ENCODE measurements around the gene PCDHGA7.
A peak's percentile ranks its signal among the peaks of the same experiment; 100 is the strongest.

The PCDHGA7 gene

GRCh38 chr5:141362719-141363118 lies 19.8 kb upstream of the PCDHGA7 start:
- H3K9ac ChIP-seq (ENCODE audit: insufficient read length): no peak overlapping the region
- H3K27ac ChIP-seq: no peak overlapping the region
- H3K9me3 ChIP-seq (ENCODE audit: low read depth, low read length): peaks cover 5% of the 10 kb centered on the region; the same call in 1 of the 2 replicates
- no peak for DNase-seq (ENCODE audit: low read depth, low spot score)
- TF ChIP-seq EZH2 (IDR thresholded peaks at IDR 0.05) (no peak), POLR2AphosphoS5 (IDR thresholded peaks at IDR 0.05; ENCODE audit: borderline replicate concordance, low read depth, low read length) (no peak), FOXP2 (optimal IDR thresholded peaks at IDR 0.05; ENCODE audit: control extremely low read depth, extremely low read length, insufficient read depth) (no peak)
- H3K4me3 ChIP-seq: 0 out of 2 replicates have a peak overlapping the region, but pooled peaks have one; percentile 7
- H3K36me3 ChIP-seq (ENCODE audit: insufficient read depth, low read length): no peaks in the 10 kb centered on the region

- H3K9me3 ChIP-seq (ENCODE audit: low read depth, low read length): peaks cover 5% of the 10 kb centered on the region; the same call in 1 of the 2 replicates
- no peak within 1 kb of the TSS for H3K9ac ChIP-seq (ENCODE audit: insufficient read length)
- no peaks in the 10 kb centered on the region for H3K36me3 ChIP-seq (ENCODE audit: insufficient read depth, low read length)
- DNase-seq (ENCODE audit: low read depth, low spot score): no peak
- H3K4me3 ChIP-seq: no peak within 1 kb of the TSS
- TF ChIP-seq POLR2AphosphoS5 (IDR thresholded peaks at IDR 0.05; ENCODE audit: borderline replicate concordance, low read depth, low read length) (no peak), FOXP2 (optimal IDR thresholded peaks at IDR 0.05; ENCODE audit: control extremely low read depth, extremely low read length, insufficient read depth) (no peak), EZH2 (IDR thresholded peaks at IDR 0.05) (no peak)
- H3K27ac ChIP-seq: no peak within 1 kb of the TSS
These were observed 18.4 kb upstream of the PCDHGA7 start, which contains the start of gene PCDHGA5 for GRCh38 chr5:141363952-141364660. PCDHGA5 (plus strand) TSS chr5:141364162; CDS start chr5:141364331, 169 bp downstream.

GRCh38 chr5:141366016-141366896 lies 16.3 kb upstream of the PCDHGA7 start:
- H3K36me3 ChIP-seq (ENCODE audit: insufficient read depth, low read length): no peaks in the 10 kb centered on the region
- H3K9ac ChIP-seq (ENCODE audit: insufficient read length): no peak overlapping the region
- H3K9me3 ChIP-seq (ENCODE audit: low read depth, low read length): peaks cover 5% of the 10 kb centered on the region; the same call in 1 of the 2 replicates

GRCh38 chr5:141369994-141370848 lies 12.3 kb upstream of the PCDHGA7 start, which contains the start of gene PCDHGB3:
PCDHGB3 (plus strand) TSS chr5:141370242; CDS start chr5:141370395, 153 bp downstream.
- no peak within 1 kb of the TSS for H3K9ac ChIP-seq (ENCODE audit: insufficient read length)
- H3K9me3 ChIP-seq (ENCODE audit: low read depth, low read length): no peaks in the 10 kb centered on the region
- no peak for TF ChIP-seq POLR2AphosphoS5 (IDR thresholded peaks at IDR 0.05; ENCODE audit: borderline replicate concordance, low read depth, low read length)
- no peak for TF ChIP-seq EZH2 (IDR thresholded peaks at IDR 0.05)
- no peak for TF ChIP-seq FOXP2 (optimal IDR thresholded peaks at IDR 0.05; ENCODE audit: control extremely low read depth, extremely low read length, insufficient read depth)
- no peaks in the 10 kb centered on the region for H3K36me3 ChIP-seq (ENCODE audit: insufficient read depth, low read length)
- no peak within 1 kb of the TSS for H3K27ac ChIP-seq
- no peak for DNase-seq (ENCODE audit: low read depth, low spot score)
- no peak within 1 kb of the TSS for H3K4me3 ChIP-seq

More at GRCh38 chr5:141366016-141366896, 16.3 kb upstream of the PCDHGA7 start:
- DNase-seq (ENCODE audit: low read depth, low spot score): no peak
- TF ChIP-seq POLR2AphosphoS5 (IDR thresholded peaks at IDR 0.05; ENCODE audit: borderline replicate concordance, low read depth, low read length): no peak
- no peak for TF ChIP-seq EZH2 (IDR thresholded peaks at IDR 0.05)
- TF ChIP-seq FOXP2 (optimal IDR thresholded peaks at IDR 0.05; ENCODE audit: control extremely low read depth, extremely low read length, insufficient read depth): no peak
- H3K4me3 ChIP-seq: no peak overlapping the region
- H3K27ac ChIP-seq: no peak overlapping the region

GRCh38 chr5:141371572-141372475 lies 10.7 kb upstream of the PCDHGA7 start:
- no peak for DNase-seq (ENCODE audit: low read depth, low spot score)
- no peaks in the 10 kb centered on the region for H3K9me3 ChIP-seq (ENCODE audit: low read depth, low read length)
- no peak overlapping the region for H3K9ac ChIP-seq (ENCODE audit: insufficient read length)
- H3K36me3 ChIP-seq (ENCODE audit: insufficient read depth, low read length): no peaks in the 10 kb centered on the region
- no peak overlapping the region for H3K27ac ChIP-seq
- no peak for TF ChIP-seq FOXP2 (optimal IDR thresholded peaks at IDR 0.05; ENCODE audit: control extremely low read depth, extremely low read length, insufficient read depth)
- no peak for TF ChIP-seq POLR2AphosphoS5 (IDR thresholded peaks at IDR 0.05; ENCODE audit: borderline replicate concordance, low read depth, low read length)
- TF ChIP-seq EZH2 (IDR thresholded peaks at IDR 0.05): no peak
- H3K4me3 ChIP-seq: no peak overlapping the region

- Histone ChIP-seq H3K36me3 (ENCODE audit: insufficient read depth, low read length) (no peaks in the 10 kb centered on the region), H3K4me3 (no peak within 1 kb of the TSS), H3K27ac (no peak within 1 kb of the TSS), H3K9me3 (ENCODE audit: low read depth, low read length) (no peaks in the 10 kb centered on the region), H3K9ac (ENCODE audit: insufficient read length) (no peak within 1 kb of the TSS)
- TF ChIP-seq FOXP2 (optimal IDR thresholded peaks at IDR 0.05; ENCODE audit: control extremely low read depth, extremely low read length, insufficient read depth): no peak
- no peak for DNase-seq (ENCODE audit: low read depth, low spot score)
These were observed 8.7 kb upstream of the PCDHGA7 start, which contains the start of gene PCDHGA6 for GRCh38 chr5:141373673-141374317. PCDHGA6 (plus strand) TSS chr5:141373891; CDS start chr5:141374084, 193 bp downstream.

All from SK-N-MC (cell line).